SKM-1 (cell line): ENCODE measurements around the gene PPP2R3B.
"Not testable (repeated sequence)": the region's sequence is repeated elsewhere in the genome, so short reads cannot be mapped to it uniquely, and the experiment has no call there.

Experiments
- DNase-seq: peaks from one replicate; lab custom pipeline; 2025; ENCODE audit not compliant: unreplicated experiment; lab: John Stamatoyannopoulos, UW

Gene PPP2R3B

GRCh38 chrX:353566-354535, 32.9 kb downstream of the PPP2R3B start:
- no peak for DNase-seq

DNA sequence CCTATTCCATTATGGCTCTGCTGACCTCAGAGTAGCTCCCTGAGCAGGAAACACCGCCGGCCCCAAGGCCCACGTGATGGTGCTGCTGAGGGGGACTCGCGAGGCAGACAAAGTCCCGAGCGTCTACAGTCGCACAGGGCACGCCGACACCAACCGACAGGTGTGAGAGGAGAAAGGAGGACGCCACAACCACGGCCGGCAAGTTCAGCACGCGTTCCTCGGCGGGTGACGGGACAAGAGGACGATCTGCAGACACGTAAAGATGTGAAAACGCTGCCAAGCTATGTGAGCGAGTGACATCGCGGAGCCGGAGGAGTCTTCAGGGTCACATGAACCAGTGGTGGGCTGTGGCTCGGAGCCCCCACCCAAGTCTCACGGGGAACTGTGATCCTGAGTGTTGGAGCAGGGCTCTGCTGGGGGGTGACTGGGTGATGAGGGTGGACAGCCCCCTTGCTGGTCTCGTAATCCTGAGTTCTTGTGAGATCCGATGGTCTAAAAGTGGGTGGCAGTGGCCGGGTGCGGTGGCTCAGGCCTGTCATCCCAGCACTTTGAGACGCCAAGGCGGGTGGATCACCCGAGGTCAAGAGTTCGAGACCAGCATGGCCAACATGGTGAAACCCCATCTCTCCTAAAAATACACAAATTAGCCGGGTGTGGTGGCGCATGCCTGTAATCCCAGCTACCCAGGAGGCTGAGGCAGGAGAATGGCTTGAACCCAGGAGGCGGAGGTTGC, 34.0 kb downstream of the PPP2R3B start:
- DNase-seq, result no peak

DNA sequence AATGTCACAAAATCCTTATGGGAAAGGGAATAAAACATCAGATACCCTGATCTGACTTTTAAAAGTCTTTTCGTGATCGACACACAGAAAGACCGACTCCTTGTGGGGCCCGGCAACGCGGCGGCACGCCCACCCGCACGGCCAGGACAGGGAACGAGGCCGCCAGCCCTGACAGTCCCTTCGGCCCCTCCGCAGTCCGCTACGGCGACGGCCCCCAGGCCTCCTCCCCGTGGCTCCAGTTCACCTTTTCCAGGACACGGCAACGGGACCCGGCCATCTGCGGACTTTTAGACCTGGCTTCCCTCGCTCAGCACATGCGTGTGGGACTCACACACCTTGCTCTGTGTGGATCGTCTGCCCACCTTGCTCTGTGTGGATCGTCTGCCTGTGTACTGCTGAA, 34.5 kb downstream of the PPP2R3B start:
- DNase-seq, result no peak

GRCh38 chrX:351736-352135, 35.0 kb downstream of the PPP2R3B start:
- DNase-seq, result no peak

- not testable (repeated sequence) for DNase-seq
Observed at GRCh38 chrX:351324-351641, 35.4 kb downstream of the PPP2R3B start.

GRCh38 chrX:350534-351323, 36.0 kb downstream of the PPP2R3B start:
- DNase-seq, result no peak

DNA sequence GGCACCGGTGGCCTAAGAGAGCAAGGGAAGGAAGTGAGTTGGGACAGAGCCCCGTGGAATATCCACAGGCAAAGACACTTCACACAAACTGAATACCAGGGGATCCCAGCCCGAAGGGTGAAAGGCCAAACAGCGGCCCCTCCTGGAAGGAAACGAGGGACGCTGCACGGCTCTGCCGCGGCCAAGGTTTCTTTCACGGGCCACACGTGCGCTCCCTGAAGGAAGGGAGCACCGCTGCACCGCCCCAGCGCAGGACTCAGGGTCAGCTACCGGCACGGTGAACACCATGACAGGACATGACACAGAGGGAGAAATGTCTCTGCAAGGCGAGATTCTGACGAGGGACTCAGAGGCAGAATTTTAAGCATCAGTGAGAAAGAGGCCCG, 36.6 kb downstream of the PPP2R3B start:
- DNase-seq, result no peak

DNA sequence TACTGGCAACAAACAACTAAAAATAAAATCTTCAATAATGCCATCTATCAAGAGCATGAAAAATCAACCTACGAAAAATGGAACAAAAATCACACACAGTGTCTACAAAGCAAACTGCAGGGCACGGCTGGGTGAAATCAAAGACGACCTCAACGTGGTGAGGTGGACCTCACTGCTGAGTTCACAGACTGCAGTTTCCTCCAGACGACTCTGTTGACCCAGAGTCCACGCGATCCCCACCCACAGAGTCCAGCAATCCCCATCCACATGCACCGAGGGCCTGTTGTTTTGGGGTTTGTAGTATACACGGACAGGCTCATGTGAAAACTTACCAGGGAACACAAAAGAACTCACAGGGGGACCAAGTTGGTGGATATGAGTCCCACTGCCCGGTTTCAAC, 37.0 kb downstream of the PPP2R3B start:
- DNase-seq, result no peak

DNA sequence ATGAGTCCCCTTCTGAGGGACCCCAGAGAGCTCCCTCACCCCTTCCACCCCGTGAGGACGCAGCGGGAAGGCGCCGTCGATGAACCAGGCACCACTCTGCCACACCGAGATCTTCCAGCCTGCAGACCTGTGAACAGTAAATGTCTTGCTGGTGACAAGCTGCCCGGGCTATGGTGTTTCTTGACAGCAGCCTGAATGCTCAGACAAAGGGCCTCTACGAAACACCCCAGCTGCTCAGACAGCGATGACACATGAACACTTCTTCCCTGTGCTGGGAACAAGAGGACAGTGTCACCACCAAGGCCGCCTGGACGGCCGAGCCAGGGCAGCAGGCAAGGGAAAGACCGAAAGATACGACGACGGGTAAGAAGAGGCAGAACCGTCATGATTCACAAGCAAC, 37.5 kb downstream of the PPP2R3B start:
- DNase-seq, result no peak

DNA sequence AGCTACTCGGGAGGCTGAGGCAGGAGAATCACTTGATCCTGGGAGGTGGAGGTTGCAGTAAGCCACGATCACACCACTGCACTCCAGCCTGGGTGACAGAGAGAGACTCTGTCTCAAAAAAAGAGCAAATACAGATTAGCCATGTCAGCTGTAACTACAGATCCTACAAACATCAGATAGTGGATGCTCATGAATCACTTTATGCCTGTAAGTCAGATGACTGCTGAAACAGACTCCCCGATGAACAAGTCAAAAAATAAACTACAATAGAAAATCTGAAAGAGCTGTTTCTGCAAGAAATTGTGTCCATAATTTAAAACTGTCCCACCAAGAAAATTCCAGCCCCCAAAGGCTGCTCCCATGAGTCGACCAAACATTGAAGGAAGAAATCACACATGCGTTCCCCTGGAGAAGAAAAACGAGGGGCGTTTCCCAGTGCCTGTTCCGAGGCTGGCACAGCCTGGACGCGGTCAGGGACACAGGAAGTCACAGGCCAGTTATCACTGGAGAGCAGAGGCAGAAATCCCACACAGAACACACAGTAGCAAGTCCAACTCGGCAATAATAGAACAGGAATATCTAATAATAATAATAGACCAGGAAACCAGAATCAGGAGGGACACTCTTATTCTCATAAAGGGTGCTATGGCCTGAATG, 38.1 kb downstream of the PPP2R3B start:
- DNase-seq, result no peak

DNA sequence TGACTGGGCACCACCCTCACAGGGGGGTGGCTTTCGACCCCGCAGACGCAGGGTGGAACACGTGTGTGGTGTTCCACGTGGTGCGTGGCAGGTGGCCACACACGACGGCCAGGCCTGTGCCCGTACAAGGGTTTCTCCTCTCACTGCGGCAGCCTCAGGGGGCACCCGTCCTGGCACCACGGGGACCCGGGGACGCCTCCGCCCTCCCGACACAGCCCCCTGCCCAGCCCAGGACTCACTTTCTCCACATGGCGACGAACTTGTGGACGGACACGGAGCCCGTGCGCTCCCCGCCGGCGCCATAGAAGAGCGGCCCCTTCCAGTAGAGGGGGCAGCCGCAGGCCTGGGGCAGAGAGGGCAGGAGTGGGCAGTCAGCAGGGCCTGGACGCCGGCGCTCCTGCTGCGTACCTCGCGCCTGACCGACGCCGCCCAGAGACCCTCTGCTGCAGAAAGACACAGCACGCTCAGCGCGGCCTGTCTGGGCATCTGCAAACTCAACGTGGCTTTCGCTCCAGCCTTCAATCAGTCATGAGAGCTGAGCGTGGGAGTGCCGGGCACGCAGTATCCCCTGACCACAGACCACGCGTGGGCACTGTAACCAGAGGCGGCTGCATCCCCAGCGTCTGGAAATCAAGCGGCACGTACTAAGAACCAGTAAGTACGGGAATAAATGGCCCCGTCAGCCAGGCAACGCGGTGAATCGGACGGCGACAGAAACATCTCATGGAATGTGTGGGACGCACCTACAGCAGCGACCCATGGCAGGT, 39.2 kb downstream of the PPP2R3B start:
- DNase-seq, result no peak

DNA sequence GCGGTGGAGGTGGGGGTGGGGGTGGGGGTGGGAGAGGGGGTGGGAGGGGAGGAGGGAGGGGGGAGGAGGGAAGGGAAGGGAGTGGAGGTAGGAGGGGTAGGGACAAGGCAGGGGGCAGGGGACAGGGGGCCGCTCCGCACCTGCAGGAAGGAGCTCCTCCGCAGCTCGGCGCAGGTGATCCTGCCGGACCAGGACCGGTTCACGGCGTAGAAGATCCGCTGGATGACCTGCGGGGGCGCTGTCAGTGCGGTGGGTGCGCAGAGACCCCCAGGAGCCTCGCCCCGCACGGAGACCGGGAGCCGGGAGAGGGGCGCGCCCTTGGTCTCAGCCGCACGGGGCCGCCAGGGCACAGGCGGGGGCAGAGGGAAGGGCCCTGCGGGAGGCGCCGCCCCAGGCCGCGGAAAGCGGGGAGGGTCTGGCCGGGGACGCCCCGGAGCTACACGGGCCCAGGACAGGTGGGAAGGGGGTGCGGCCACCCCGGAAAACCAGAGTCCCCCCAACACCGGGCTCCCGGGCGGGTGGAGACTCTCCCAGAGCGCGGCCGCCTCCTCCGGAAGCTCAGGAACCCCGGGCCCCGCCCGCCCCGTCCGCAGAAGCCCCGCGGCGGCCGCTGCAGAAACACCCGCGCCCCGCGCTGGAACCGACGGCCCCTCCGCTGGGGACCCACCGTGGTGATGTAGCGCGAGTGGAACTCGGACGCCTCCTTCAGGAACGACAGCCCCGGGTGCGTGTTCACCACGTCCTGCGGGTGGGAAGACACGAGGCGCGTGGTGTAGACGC, 40.5 kb downstream of the PPP2R3B start:
- DNase-seq, result no peak

DNA sequence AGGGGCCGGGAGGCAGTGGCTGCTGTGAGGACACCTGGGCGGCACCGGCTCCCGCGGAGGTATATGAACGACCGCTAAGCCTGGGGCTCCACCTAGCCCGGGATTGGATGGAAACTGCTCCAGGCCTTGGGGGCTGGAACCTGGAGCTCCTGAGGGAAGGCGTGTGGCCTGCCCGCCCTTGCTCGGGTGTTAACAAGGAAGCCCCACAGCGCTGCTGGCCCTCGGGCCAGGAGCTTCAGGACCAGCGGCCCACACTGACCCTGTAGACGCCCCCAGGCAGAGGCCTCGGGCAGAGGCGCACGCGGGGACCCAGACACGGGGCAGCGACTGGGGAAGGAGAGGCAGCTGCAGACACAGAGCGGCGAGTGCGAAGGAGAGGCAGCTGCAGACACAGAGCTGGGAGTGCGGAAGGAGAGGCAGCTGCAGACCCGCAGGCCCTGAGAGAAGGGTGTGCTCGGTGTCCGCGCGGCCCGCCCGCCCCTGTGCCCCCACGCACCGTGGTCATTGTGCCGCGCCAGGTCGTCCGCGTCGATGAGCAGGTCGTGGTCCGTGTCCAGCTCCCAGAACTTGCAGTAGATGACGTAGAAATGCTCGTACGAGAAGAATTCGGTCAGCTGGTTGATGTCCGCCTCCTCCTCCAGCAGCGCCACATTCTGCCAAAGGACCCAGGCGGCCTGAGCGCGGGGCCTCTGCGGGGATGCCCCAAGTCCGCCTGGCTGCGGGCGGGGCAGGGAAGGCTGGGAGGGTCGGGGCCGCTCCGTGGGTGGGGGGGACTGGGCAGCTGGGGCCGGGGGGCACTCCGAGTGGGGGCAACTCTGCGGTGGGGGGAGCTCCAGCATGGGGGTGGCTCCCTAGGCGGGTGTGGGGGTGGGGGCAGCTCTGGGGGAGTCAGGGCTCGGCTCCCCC, 41.4 kb downstream of the PPP2R3B start:
- DNase-seq, result no peak

DNA sequence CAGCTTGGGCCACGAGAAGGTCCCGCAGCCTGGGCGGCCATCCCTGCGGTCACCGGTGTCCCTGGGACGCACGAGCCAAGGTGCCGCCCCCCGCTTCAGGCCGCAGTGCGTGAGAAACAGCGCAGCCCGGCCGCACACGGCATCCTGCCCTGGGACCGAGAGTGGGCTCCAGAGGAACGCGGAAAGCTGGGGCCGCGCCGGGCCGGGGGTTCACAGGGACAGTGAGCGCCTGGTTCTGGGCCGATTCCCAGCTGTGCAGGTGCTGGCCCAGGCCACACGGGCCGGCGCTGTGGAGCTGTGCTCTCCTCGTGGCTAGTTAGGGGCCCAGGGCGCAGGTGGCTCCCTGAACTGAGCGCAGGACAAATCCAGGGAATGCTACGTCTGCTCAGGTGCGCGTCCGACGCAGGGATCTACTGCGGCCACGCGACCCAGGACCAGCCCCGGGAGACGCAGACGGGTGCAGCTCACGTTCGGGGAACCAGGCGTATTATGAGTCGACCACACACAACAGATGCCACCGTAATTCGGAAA, 42.3 kb downstream of the PPP2R3B start:
- DNase-seq, result no peak

- no peak for DNase-seq
Observed at GRCh38 chrX:341541-342101, 45.1 kb downstream of the PPP2R3B start.

- no peak for DNase-seq
Observed at GRCh38 chrX:340641-341423, 45.9 kb downstream of the PPP2R3B start.

DNA sequence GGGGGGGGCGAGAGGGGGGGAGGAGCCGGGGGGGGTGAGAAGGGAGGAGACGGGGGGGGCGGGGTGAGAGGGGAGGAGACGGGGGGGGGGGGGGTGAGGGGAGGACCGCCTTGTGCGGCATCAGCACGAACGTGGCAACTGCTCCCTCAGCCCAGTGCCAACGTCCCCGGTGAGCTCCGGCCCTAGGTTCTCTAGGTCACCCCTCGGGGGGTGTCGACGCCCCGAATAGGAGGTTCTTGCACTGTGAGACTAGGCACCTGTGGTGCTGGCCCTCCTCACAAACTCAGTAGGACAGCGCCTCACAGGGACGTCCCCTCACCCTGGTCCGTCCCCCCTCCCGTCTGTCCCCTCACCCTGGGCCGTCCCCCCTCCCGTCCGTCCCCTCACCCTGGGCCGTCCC, 46.6 kb downstream of the PPP2R3B start:
- DNase-seq, result no peak
